IMR-90 (cell line): ENCODE results near the gene VEZT. TPM values are rescaled to one million over a fixed set of nuclear protein-coding genes. Genes with fewer than 3 reads are reported as not detected.

ENCODE experiments used
- ATAC-seq: fragments of 200-7000 bp; cut with Tn5 transposase; 2 replicates; pipeline ENCODE4 v1.9.1; 2020; ENCODE audit warnings: low read depth, mild to moderate bottlenecking, moderate library complexity
- BruUV-seq: library from RNA; stranded (reverse); fragments of 400-500 nt; replicated peaks from 2 replicates; lab custom pipeline; 2021; lab: Mats Ljungman, UMichigan
- CTCF ChIA-PET: fragments of 300-600 bp; formaldehyde crosslinking; extraction: SDS; loops from one replicate; lab custom pipeline; 2021; ENCODE audit warnings: antibody characterized with exemption; lab: Yijun Ruan, JAX
- POLR2A ChIA-PET: fragments of 300-600 bp; sonication (Branson Sonifier 250); formaldehyde crosslinking; loops from one replicate; lab custom pipeline; 2022; ENCODE audit warnings: antibody characterized with exemption; ENCODE audit not compliant: unreplicated experiment; lab: Charles Lee
- DNase-seq: peaks from one replicate; pipeline ENCODE4 v3.0.0; 2013
- H2AFZ ChIP-seq: replicated peaks from 2 replicates; pipeline ENCODE3; 2013; ENCODE audit warnings: low read length, mild to moderate bottlenecking; ENCODE audit not compliant: poor library complexity
- H2AK5ac ChIP-seq: 2 replicates; pipeline ENCODE4 v1.6.1; 2013; ENCODE audit warnings: low read depth, low read length, inconsistent platforms
- H2AK9ac ChIP-seq: replicated peaks from 2 replicates; pipeline ENCODE3; 2013; ENCODE audit warnings: mild to moderate bottlenecking, low read depth, low read length, moderate library complexity; ENCODE audit not compliant: poor library complexity
- H2BK120ac ChIP-seq: 2 replicates; pipeline ENCODE4 v1.6.1; 2013; ENCODE audit warnings: low read depth, low read length, inconsistent platforms
- H2BK15ac ChIP-seq: 3 replicates; pipeline ENCODE4 v1.6.1; 2013; ENCODE audit warnings: low read depth, low read length, inconsistent platforms
- H2BK20ac ChIP-seq: 2 replicates; pipeline ENCODE4 v1.6.1; 2013; ENCODE audit warnings: low read depth, mild to moderate bottlenecking, inconsistent platforms, low read length, moderate library complexity
- H2BK5ac ChIP-seq: 2 replicates; pipeline ENCODE4 v1.6.1; 2013; ENCODE audit warnings: mild to moderate bottlenecking, low read depth, low read length, inconsistent platforms; ENCODE audit not compliant: poor library complexity, severe bottlenecking
- H3K14ac ChIP-seq: replicated peaks from 2 replicates; pipeline ENCODE4 v1.6.1; 2013; ENCODE audit warnings: low read depth, low read length, inconsistent platforms
- H3K18ac ChIP-seq: 2 replicates; pipeline ENCODE4 v1.6.1; 2013; ENCODE audit warnings: low read depth, low read length, control low read depth
- H3K23ac ChIP-seq: 2 replicates; pipeline ENCODE4 v1.6.1; 2013; ENCODE audit warnings: low read depth, low read length, inconsistent platforms
- H3K27ac ChIP-seq: 2 replicates; pipeline ENCODE4 v1.5.1; 2013; ENCODE audit warnings: mild to moderate bottlenecking, control low read depth, low read length; ENCODE audit not compliant: insufficient read depth
- H3K27me3 ChIP-seq: 2 replicates; pipeline ENCODE4 v1.6.1; 2013; ENCODE audit warnings: low read length; ENCODE audit not compliant: control insufficient read depth, insufficient read depth
- H3K36me3 ChIP-seq: 2 replicates; pipeline ENCODE4 v1.6.1; 2013; ENCODE audit warnings: low read length, mixed read lengths; ENCODE audit not compliant: control insufficient read depth, insufficient read depth
- H3K4ac ChIP-seq: 2 replicates; pipeline ENCODE4 v1.6.1; 2013; ENCODE audit warnings: low read depth, low read length, inconsistent platforms
- H3K4me1 ChIP-seq: 2 replicates; pipeline ENCODE4 v1.6.1; 2013; ENCODE audit warnings: low read length, mixed read lengths; ENCODE audit not compliant: control insufficient read depth, insufficient read depth
- H3K4me2 ChIP-seq: 2 replicates; pipeline ENCODE4 v1.6.1; 2013; ENCODE audit warnings: low read depth, mild to moderate bottlenecking, control low read depth, low read length, moderate library complexity
- H3K4me3 ChIP-seq: 2 replicates; pipeline ENCODE4 v1.5.1; 2013; ENCODE audit warnings: low read depth, mild to moderate bottlenecking, control low read depth, low read length, moderate library complexity; ENCODE audit not compliant: insufficient read depth
- H3K56ac ChIP-seq: 2 replicates; pipeline ENCODE4 v1.6.1; 2013; ENCODE audit warnings: low read length, inconsistent platforms; ENCODE audit not compliant: insufficient read depth; ENCODE audit errors: extremely low read depth
- H3K79me1 ChIP-seq, 2 experiments: 2 replicates each; pipeline ENCODE4 v1.6.1; 2013; ENCODE audit warnings: low read length in 2 of 2, inconsistent platforms in 1 of 2, low read depth in 1 of 2
- H3K9ac ChIP-seq: 2 replicates; pipeline ENCODE4 v1.6.1; 2013; ENCODE audit warnings: low read depth, low read length, control low read depth
- H3K9me1 ChIP-seq: 2 replicates; pipeline ENCODE4 v1.6.1; 2013; ENCODE audit warnings: low read length, inconsistent platforms; ENCODE audit not compliant: insufficient read depth
- H3K9me3 ChIP-seq: 2 replicates; pipeline ENCODE4 v1.6.1; 2013; ENCODE audit warnings: low read length; ENCODE audit not compliant: control insufficient read depth, insufficient read depth
- H4K20me1 ChIP-seq: 2 replicates; pipeline ENCODE4 v1.6.1; 2013; ENCODE audit warnings: low read length, inconsistent platforms; ENCODE audit not compliant: insufficient read depth
- H4K5ac ChIP-seq: 2 replicates; pipeline ENCODE4 v1.6.1; 2013; ENCODE audit warnings: mild to moderate bottlenecking, low read depth, low read length, control low read depth
- H4K8ac ChIP-seq, 2 experiments: 2 replicates each; pipeline ENCODE4 v1.6.1; 2013; ENCODE audit warnings: low read depth in 2 of 2, low read length in 2 of 2, control low read depth in 1 of 2, inconsistent platforms in 1 of 2
- H4K91ac ChIP-seq: 2 replicates; pipeline ENCODE4 v1.6.1; 2013; ENCODE audit warnings: low read depth, low read length, inconsistent platforms; ENCODE audit not compliant: insufficient read depth
- BHLHE40 ChIP-seq: fragments of 150-350 bp; IDR thresholded peaks from 2 replicates; pipeline ENCODE4 v1.6.1; 2016; ENCODE audit warnings: mild to moderate bottlenecking, low read depth, low read length
- CHD1 ChIP-seq: IDR thresholded peaks from 2 replicates; pipeline ENCODE4 v1.6.1; 2012; ENCODE audit warnings: low read depth, low read length, improper control_type of control experiment
- FOS ChIP-seq: fragments of 150-350 bp; IDR thresholded peaks from 2 replicates; pipeline ENCODE4 v1.6.1; 2016; ENCODE audit warnings: low read depth, low read length
- MAZ ChIP-seq: IDR thresholded peaks from 2 replicates; pipeline ENCODE4 v1.6.1; 2012; ENCODE audit warnings: low read depth, mild to moderate bottlenecking, low read length, improper control_type of control experiment, moderate library complexity, borderline replicate concordance
- MXI1 ChIP-seq: IDR thresholded peaks from 2 replicates; pipeline ENCODE4 v1.6.1; 2012; ENCODE audit warnings: low read depth, mild to moderate bottlenecking, low read length, moderate library complexity, borderline replicate concordance
- NFE2L2 ChIP-seq: fragments of 150-350 bp; IDR thresholded peaks from 2 replicates; pipeline ENCODE4 v1.6.1; 2016; ENCODE audit warnings: low read depth, mild to moderate bottlenecking, low read length
- POLR2A ChIP-seq: IDR thresholded peaks from 2 replicates; pipeline ENCODE4 v1.6.1; 2012; ENCODE audit warnings: mild to moderate bottlenecking, low read depth, low read length
- SMC3 ChIP-seq: fragments of 150-350 bp; IDR thresholded peaks from 2 replicates; pipeline ENCODE4 v1.6.1; 2016; ENCODE audit warnings: low read depth, mild to moderate bottlenecking, antibody characterized with exemption, low read length, moderate library complexity
- WGBS, 2 experiments: methylation state at CpG; one replicate each; pipeline versions ENCODE4 v1.1.5 to v1.1.7; 2013; ENCODE audit warnings: missing lambda C conversion rate in 2 of 2; ENCODE audit not compliant: insufficient read length in 1 of 2; ENCODE audit errors: extremely low coverage in 2 of 2; 5-methylcytosine and 5-hydroxymethylcytosine counted together
- dilution Hi-C: fragments of 300-500 bp; cut with HindIII; formaldehyde crosslinking; loops from one replicate; pipeline ENCODE4 v1.14.3; 2018; ENCODE audit warnings: low sequenced_read_pairs; ENCODE audit not compliant: unreplicated experiment
- in situ Hi-C: fragments of 300-500 bp; cut with MboI; formaldehyde crosslinking; loops from 3 replicates; pipeline ENCODE4 v1.14.3; 2019; ENCODE audit warnings: low sequenced_read_pairs, inconsistent platforms, mixed read lengths
- intact Hi-C: fragments of 100-400 bp; cut with micrococcal nuclease; formaldehyde crosslinking; loops from 2 replicates; pipeline ENCODE4 v1.10.0; 2022
- polyA plus RNA-seq, 3 experiments: library from polyadenylated mRNA; depleted of rRNA; stranded (reverse); fragments of >200 nt; gene quantifications; 2 replicates each; pipeline ENCODE4 v1.2.3, GENCODE V29; 2012; ENCODE audit warnings: low replicate concordance in 1 of 3
- total RNA-seq: library from RNA; depleted of rRNA; stranded (reverse); fragments of >200 nt; gene quantifications from 2 replicates; pipeline ENCODE4 v1.2.3, GENCODE V29; 2012

Gene VEZT
- total and polyA plus RNA-seq, 2 of the 4 experiments (the other 2 are of a cell fraction), result 54.5 to 90.2 TPM

DNA sequence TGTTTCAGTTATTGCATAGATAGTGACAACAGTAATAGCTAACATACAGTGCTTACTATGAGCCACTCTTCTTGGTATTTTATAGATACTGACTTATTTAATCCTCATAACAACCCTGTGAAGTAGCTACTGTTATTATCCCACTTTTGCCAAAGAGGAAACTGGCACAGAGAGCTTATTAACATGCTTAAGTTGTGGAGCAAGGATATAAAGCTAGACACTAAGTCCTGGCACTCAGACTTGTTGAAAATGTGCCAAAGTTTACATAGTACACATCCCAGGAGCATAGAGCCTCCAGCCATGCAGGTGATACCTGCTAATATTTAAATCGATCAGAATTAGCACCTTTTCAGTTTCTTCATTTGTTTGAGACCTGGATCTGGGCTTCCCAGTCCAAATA, 41.8 kb downstream of the VEZT start:
- H2AK9ac ChIP-seq, result no peak overlapping the region
- peaks cover 19 to 28% of the 10 kb centered on the region in 2 experiments; a peak in 3 of 4 replicates for H3K79me1 ChIP-seq
- H4K5ac ChIP-seq, result no peak overlapping the region
- no CpG with 5 or more reads among the region's 1 CpG for WGBS, 2 experiments
- no peak overlapping the region; the same call in 1 of the 2 replicates for H3K18ac ChIP-seq
- no peaks in the 10 kb centered on the region for H3K9me3 ChIP-seq
- H3K14ac ChIP-seq, result no peak overlapping the region
- H2AK5ac ChIP-seq, result no peak overlapping the region
- no peaks in the 10 kb centered on the region for H4K20me1 ChIP-seq
- ChIA-PET POLR2A (no interaction called here), CTCF (interaction anchor here (0.6 to 0.9 kb wide), 2 partner anchors 29 to 1057 kb away, joined by 3 read pairs; no protein-coding TSS in a partner anchor)
- H2BK20ac ChIP-seq, result no peak overlapping the region
- H2AFZ ChIP-seq, result no peak overlapping the region
- DNase-seq (no peak), ATAC-seq (no peak)
- H3K4me1 ChIP-seq, result no peaks in the 10 kb centered on the region; the same call in 1 of the 2 replicates
- no peak overlapping the region for H2BK120ac ChIP-seq
- no peak for TF ChIP-seq BHLHE40
- no peak for TF ChIP-seq SMC3
- no peak for TF ChIP-seq POLR2A
- TF ChIP-seq FOS, result no peak
- TF ChIP-seq MAZ, result no peak
- TF ChIP-seq MXI1, result no peak
- no peak for TF ChIP-seq CHD1
- TF ChIP-seq NFE2L2, result no peak
- no peak overlapping the region for H2BK15ac ChIP-seq
- intact Hi-C loops, result no loop called here
- BruUV-seq, result no TSS peak
- no peak overlapping the region for H3K27ac ChIP-seq
- 0 out of 2 replicates have a peak, but pooled peaks cover 5% of the 10 kb centered on the region for H3K9me1 ChIP-seq
- H3K36me3 ChIP-seq, result peaks cover 18% of the 10 kb centered on the region
- dilution Hi-C loops, result no loop called here
- no peak overlapping the region; the same call in 1 of the 2 replicates for H3K23ac ChIP-seq
- no peak overlapping the region for H3K4ac ChIP-seq
- no peak overlapping the region for H3K4me3 ChIP-seq
- H3K56ac ChIP-seq, result no peak overlapping the region
- H3K9ac ChIP-seq, result no peak overlapping the region
- H4K91ac ChIP-seq, result no peak overlapping the region
- no peak overlapping the region for H4K8ac ChIP-seq
- H2BK5ac ChIP-seq, result no peak overlapping the region
- H3K27me3 ChIP-seq, result no peaks in the 10 kb centered on the region
- H3K4me2 ChIP-seq, result no peak overlapping the region
- in situ Hi-C loops, result no loop called here
